HG03520 (cell line): ENCODE results near the gene SPPL3.
"Not testable (repeated sequence)": the region's sequence is repeated elsewhere in the genome, so short reads cannot be mapped to it uniquely, and the experiment has no call there.

Experiments
- ATAC-seq: cut with Tn5 transposase; IDR thresholded peaks from one replicate; pipeline ENCODE4 v1.9.1; 2021; ENCODE audit warnings: mild to moderate bottlenecking, moderate library complexity; ENCODE audit not compliant: unreplicated experiment

The SPPL3 gene

DNA sequence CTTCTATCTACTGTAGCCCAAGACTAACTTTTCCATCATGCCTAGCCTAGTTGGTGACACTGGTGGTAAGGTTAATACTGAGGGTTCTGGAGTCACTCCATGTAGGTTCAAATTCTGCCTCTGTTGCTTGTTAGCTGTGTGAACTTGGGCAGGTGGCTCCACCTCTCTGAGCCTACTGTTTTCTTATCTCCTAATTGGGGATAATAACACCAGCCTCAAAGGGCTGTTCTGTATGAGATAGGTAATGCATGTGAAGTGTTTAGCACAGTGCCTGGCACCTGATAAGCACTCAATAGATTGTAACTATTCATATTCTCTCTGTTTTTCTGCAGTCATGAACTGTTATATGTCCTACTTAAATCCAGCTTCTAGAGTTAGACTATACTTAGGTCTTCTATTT is 17.5 kb upstream of the SPPL3 start:
- no peak for ATAC-seq

DNA sequence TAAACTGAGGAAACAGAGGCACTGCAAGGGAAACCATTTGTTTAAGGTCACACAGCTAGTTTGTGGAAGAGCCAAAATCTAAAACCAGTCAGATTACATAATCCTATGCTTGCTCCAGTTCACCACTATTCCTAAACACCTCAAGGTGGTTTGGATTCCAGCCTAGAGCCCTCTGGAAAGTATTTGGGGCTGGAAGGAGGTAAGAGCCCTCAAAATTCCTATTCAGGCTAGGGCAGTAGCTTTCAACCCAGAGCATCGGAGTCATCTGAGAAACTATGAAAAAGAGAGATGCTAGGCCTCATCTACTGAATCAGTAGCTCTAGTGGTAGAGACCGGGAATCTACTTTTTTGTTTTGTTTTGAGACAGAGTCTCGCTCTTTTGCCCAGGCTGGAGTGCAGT is 16.0 kb upstream of the SPPL3 start:
- no peak for ATAC-seq

DNA sequence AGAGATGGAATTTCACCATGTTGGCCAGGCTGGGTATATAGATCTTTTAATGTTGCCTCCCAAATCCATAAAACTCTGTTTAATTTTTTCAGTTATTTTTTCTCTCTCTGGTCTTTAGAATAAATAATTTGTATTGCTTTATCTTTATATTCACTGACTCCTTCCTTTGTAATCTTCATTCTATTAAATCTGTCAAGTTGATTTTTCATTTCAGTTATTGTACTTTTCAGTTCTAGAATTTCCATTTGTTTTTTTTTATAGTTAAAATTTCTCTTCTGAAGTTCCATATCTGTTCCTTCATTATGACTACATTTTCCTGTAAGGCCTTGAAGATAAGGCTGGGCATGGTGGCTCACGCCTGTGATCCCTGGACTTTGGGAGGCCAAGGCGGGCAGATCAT is 13.6 kb upstream of the SPPL3 start:
- no peak for ATAC-seq

DNA sequence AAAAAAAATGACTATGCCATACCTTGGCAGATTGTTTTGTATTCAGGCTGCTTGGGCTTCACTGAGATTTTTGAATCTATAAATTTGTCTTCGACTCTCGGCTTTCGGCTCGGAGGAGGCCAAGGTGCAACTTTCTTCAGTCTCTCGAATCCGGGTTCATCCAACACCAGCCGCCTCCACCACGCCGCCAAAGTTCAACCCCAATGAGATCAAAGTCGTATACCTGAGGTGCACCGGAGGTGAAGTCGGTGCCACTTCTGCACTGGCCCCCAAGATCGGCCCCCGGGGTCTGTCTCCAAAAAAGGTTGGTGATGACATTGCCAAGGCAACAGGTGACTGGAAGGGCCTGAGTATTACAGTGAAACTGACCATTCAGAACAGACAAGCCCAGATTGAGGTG is 12.4 kb upstream of the SPPL3 start:
- ATAC-seq, result no peak

DNA sequence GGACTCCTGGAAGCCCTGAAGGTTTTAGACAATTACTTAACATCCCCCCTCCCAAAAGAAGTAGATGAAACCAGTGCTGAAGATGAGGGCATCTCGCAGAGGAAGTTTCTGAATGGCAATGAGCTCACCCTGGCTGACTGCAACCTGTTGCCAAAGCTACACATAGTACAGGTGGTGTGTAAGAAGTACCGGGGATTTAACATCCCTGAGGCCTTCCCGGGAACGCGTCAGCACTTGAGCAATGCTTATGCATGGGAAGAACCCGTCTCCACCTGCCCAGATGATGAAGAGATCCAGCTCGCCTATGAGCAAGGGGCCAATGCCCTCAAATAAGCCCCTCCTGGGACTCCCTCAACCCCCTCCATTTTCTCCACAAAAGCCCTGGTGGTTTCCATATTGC is 10.6 kb upstream of the SPPL3 start:
- ATAC-seq, result no peak

DNA sequence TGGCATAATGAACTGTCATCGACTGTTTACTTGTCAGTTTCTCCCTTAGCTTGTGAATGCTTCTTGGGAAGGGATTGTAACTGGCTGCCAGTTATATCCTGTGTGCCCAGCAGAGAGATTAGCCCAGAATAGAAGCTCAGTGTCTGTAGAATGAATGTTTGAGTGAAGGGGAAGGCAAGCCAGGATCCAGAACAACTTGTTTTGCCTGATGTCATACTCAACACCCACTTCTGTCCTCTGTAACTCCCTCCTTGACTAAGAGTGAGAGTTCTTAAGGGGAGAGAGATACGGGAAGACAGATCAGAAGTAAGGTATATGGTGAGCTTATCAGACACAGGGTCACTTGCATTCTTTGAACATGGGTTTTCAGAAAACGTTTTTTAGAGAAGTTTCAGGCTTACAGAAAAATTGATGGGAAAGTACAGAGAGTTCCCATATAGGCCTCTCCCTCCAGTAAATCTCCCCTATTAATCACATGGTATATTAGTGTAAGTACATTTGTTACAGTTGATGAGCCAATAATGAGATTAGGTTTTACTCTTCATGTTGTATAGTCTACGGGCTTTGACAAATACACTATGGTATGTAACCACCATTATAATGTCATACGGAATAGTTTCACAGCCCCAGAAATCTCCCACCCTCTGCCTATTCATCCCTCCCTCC is 5.6 kb upstream of the SPPL3 start:
- ATAC-seq, result no peak

DNA sequence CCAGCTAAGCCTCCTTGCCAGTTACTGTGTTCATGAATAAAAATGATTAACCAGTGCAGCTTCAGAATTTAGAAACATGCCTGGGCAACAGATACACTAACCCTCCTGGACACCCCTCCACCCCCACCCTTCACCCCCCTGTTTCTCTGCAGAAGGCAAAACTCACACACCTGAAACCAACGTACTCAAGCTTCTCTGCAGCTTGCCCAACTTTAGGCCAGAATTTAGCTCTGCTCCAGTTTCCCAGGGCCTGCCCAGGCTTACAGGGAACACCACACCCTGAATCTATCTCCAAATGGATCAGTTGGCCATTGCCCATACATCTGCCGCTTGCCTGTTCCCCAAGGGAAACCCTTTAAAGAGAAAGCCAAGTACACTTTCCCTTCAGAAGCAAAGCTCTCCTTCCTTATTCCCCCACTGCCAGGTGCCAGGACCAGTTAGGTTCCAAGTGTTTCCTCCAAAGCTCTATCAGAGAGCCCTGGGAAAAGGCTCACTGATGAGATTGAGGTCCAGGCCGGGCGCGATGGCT is 1.8 kb upstream of the SPPL3 start:
- ATAC-seq, result no peak

DNA sequence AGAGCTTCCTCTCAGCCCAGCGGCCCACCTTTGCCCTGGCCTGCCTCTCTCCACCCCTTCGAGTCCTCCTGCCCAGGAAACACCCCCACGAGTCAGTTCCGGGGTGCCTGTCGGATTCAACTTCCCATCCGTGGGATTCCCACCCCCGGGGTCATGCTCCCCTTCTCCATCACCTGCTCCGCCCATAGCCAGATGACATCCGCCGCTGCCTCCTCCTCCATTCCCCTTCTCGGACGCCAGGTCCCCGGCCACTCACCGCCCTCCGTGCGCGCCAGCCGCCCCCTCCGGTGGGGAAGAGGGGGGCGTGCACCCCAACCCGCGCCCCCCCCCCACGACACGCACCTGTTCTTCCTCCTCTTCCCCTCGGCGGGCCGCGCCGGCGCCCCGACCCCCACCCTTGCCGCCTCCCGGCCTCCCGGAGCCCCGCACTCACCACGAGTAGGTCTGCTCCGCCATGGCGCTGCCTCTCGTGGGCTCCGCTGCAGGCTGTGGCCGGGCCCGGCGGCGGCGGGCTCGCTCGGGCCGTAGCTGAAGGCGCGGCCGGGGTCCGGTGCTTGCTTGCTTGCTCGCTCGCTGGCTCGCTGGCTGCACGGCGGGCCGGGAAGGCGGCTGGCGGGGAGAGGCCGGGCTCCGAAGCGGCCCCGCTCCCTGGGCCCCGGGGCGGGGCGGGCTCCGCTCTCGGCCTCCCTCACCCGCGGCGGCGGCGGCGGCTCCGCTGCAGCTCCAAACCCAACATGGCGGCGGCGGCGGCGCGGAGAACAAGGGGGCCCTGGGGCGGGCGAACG is 554 bp downstream of the SPPL3 start:
- ATAC-seq, result peak; percentile 39

DNA sequence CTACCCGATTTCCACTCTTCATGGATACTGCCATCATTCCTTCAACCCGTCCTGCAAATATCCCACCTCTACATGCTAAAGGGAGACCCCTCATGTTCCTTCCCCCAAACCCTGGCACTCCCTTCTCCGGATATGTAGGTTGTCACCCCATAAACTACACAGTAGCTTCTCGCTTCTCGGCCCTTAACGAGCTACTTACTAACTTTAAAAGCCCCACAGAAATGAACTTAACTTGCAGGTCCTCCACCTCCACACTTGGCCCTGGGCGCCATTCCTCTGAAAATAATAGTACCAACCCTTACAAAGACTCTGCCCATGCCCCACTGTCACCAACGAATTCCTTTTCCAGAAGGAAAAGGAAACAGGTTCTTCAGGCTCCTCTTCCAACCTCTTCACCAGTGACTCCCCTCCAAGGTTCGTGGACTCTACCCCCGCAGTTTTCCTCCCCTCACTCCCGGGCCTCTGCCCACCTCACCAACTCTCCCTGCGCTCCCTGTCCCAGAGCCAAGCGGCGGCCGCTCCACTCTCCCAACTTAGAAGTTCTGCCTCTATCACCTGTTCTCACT is 1.2 kb downstream of the SPPL3 start:
- no peak for ATAC-seq

DNA sequence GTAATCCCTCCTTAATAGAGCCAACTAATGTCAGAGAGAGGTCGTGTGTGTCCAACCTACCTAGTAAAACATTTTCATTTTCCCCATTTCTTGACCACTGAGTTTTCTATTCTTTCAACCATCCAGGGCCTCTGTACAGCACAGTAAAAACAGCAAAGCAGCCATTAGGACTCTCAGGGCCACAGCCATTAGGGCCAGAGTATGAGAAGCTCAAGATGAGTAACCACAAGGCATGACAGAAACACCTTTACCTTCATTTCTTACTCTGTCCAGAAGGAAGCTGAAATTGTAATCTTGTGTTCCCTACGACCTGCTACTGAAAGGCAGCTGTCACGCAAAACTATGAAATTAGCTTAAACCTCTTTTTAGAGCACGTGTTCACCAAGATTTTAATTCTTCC is 2.3 kb downstream of the SPPL3 start:
- ATAC-seq, result no peak

DNA sequence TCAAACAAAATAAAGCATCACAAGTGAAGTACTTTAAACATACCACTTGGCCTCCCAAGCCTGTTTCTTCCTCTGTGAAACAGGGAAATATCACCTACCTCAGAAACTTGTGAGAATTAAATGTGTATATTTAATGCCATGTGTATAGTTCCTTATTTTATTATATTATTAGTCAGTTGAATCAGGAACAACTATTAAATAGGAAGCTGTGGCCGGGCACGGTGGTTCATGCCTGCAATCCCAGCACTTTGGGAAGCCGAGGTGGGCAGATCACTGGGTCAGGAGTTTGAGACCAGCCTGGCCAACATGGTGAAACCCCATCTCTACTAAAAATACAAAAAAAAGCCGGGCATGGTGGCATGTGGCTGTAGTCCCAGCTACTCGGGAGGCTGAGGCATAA is 3.1 kb downstream of the SPPL3 start:
- not testable (repeated sequence) for ATAC-seq

DNA sequence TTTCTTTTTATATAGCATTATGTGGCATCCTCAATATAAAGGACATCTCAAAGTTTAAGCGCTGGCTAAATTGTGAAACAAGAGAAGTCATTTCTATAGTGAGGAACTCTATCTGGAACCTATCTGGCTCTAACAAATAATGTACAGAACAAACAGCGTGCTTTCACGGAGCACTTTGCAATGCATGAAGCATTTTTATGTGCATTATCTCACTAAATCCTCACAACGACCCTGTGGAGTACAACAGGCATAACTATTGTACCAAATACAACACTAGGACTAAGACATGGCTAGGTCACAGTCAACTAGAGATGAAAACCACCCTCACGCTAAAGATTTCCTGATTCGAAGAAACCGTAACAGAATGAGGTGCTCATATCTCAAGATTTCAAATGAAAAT is 8.6 kb downstream of the SPPL3 start:
- ATAC-seq, result no peak

DNA sequence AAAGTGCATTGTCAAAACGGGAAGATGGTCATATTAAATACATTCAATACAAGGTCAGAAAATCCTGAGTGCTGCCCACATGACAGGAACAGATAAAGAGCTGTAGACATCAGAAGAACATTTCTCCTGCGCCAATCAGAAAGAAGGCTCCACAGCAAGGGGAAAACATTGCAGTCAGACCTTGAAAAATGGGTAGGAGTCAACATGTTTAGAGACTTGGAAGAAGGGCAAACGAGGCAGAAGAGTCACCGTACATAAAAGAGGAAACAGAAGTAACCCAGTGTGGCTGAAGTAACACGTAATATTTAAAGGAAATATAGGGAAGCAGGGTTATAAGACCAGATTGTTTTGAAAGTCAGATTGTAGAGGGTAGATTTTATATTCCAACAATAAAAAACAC is 11.9 kb downstream of the SPPL3 start:
- no peak for ATAC-seq

DNA sequence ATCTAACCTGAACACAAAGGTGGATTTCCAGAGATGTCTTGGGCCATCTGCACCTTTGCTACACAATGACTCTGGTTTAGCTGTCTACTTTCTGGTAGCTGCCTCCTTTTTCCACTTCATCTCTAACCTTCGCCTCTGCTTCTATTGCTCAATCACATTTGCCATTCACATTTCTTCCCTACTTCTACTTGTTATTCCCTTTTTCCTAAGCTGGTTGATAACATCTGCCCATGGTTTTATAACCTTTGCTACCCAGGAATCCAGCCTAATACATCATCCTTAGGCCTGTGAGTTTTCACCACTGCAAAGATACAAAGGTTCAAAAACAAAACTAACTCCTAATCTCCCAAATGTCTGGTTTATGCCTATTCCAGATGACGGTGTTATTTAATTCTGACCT is 13.2 kb downstream of the SPPL3 start:
- ATAC-seq, result no peak

DNA sequence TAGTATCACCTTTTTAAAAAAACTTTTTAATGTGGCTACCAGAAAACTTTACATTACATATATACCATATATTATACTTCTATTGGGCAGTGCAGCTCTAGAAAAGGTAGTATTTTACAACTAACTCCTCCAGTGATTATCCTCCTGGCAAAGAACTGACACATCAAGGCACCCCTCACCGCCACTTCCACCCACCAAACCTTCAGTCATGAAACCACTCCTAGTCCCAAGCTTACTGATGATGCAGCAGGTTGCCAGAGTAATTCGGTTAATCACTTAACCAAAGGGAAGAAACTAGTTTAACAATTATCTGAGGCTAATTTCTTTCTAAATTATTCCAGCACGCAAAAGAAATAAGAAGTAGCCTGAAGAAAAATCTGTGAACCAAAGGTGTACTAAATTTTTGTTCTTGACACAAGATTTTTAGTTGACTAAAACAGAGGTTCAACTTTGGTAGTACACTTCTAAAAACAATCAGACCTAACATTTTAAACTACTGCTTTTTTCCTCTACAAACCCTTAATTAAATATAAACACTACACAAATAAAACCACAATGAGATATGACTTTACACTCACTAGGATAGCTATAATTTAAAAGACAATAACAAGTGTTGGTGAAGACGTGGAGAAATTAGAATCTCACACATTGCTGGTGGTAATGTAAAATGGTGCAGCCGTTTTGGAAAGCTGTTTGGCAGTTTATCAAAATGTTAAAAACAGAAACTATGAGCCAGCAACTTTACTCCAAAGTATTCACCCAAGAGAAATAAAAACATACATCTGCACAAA is 16.7 kb downstream of the SPPL3 start:
- ATAC-seq, result no peak

DNA sequence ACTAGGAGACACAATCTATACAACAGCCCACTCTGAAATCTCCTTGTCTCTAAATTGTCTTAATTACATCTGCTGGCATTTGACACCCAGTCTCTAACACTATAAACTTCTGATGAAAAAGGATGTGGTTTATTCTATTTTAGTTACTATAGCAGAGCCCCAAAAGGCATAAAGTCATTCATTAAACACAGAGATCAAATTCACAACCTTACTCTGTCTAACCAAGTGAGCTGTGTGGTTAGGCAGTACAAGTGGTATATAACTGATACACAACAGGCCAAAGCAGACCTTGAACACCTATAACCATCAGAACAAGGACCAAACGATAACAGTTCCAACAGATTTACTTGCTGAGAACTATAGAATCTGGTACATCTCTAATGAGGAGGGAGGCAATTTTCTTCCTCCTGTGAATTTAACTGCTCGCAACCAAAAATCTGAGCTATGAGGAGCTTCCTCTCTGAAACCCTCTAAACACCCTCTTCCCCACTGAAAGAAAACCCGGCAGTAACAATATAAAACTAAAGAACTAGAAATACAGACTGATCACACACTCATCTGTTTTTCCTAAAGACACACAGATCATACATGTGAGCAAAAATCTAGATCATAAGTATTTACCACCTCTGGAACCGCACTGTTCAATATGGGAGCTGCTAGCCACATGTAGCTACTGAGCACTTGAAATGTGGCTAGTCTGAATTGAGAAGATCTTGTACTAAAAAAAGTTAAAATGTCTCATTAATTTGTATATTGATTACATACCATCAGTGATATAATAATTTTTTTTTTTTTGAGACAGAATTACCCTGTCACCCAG is 17.7 kb downstream of the SPPL3 start:
- peak; percentile 63 for ATAC-seq

DNA sequence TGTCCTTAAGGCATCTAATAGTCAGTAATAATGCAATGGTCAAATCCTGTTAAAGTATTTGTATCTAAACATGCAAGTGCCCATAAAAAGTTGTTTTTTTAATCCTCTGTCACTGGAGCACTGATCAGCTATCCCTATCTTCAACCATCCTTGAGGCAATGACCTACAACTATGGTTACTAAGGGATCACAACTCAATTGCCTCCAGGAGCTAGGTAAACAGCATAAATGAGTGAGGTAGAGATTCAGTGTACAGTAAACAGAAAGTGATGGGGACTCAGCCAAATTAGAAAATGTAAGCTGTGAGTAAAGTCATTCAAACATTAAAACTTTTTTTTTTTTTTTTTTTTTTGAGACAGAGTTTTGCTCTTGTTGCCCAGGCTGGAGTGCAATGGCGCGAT is 18.6 kb downstream of the SPPL3 start:
- no peak for ATAC-seq

DNA sequence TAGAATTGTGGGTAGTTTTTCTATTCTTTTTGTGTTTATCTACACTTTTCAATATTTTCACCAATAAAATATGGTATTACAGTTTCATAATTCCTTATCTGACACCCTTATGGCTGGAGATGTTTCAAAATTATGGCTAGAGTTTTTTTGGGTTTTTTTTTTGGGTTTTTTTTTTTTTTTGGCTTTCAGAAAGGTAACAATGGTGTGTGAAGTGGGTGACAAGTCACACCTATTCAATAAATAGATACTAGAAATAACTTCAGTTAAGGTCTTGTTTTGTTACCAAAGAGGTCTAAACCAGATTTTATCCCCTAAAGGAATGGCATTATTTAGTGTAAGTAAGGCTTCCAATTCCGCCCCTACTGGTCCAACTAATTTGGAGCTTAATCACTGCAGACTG is 19.5 kb downstream of the SPPL3 start:
- ATAC-seq, result no peak

DNA sequence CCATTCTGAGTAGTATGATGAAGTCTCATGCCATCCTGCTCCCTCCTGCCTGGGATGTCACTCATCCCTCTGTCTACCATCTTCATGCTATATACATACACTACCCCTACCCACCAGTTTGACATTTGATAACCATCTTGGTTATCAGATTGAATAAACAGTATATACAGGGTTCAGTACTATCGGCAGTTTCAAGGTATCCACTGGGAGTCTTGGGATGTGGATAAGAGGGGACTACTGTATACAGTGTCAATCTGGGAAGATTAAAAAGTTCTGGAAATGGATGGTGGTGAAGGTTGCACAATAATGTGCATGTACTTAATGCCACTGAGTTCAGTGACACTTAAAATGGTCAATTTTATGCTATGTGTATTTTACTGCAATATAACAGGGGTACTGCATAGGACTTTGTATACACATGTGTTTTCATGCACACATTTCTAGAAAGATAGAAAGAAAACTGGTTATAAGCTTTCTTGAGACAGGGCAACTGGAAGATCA is 22.1 kb downstream of the SPPL3 start:
- ATAC-seq, result no peak

DNA sequence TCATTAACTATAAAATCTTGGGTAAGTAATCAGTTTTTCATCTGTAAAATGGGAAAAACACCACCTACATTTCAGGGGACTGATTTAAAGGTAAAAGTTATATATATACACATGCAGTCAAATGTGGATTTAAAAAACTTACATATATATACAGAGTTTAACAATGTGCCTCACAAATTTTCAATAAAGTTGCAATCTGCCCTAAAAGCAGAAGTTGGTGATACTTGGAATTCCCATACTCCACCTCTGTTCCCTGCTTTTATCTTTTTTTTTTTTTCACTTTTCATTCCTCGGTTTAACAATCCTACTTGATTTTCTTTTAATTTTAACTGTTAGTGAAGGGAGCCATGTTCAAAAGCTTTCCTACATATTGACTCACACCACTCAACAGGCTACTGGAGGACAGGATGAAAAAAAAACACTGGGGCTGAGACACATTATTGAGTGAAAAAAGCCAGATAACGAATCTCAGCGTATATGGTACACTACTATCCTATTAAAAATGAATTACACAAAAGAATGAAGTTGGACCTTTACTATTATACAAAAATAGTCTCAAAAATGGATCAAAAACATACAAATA is 24.3 kb downstream of the SPPL3 start:
- ATAC-seq, result no peak
